A549 (cell line): Measurements from ENCODE around the gene C10orf62. TPM values are rescaled to one million over a fixed set of nuclear protein-coding genes. Genes with fewer than 3 reads are reported as not detected.
A peak's percentile ranks its signal among the peaks of the same experiment; 100 is the strongest.

Source experiments
- ATAC-seq, 2 experiments: fragments of 200-7000 bp in 1 of 2; fragments of >200 bp in 1 of 2; cut with Nextera tagmentation in 1 of 2; cut with Tn5 transposase in 1 of 2; 3 replicates each; pipeline versions ENCODE4 v1.8.0 to v1.9.1; 2018 to 2020; ENCODE audit warnings: mild to moderate bottlenecking in 1 of 2, moderate library complexity in 1 of 2
- CTCF ChIA-PET: fragments of 300-600 bp; sonication (Branson Sonifier 250); formaldehyde crosslinking; extraction: SDS; loops from one replicate; lab custom pipeline; 2021; ENCODE audit warnings: antibody characterized with exemption, inconsistent platforms; lab: Yijun Ruan, JAX
- POLR2A ChIA-PET: fragments of 350-600 bp; formaldehyde crosslinking; extraction: SDS; loops from one replicate; lab custom pipeline; 2021; ENCODE audit warnings: antibody characterized with exemption, inconsistent platforms; lab: Yijun Ruan, JAX
- DNase-seq, 2 experiments: peaks; one replicate each; pipeline versions ENCODE4 v3.0.0 to v3.0.0-alpha.2; 2011 to 2016; ENCODE audit warnings: low read depth in 1 of 2, low spot score in 1 of 2
- FAIRE-seq: peaks from 2 replicates; lab custom pipeline; 2011; peaks lifted over from hg19 to GRCh38; lab: Jason Lieb, UNC
- H3K27ac ChIP-seq, 2 experiments: fragments of >200 bp; sonication (Bioruptor Twin); formaldehyde crosslinking; 3 replicates each; pipeline ENCODE4 v1.5.1; 2016 to 2017
- H3K4me1 ChIP-seq: fragments of >200 bp; sonication (Bioruptor Twin); formaldehyde crosslinking; 3 replicates; pipeline ENCODE4 v1.6.1; 2016
- H3K4me2 ChIP-seq: fragments of >200 bp; sonication (Bioruptor Twin); formaldehyde crosslinking; 3 replicates; pipeline ENCODE4 v1.6.1; 2016
- H3K4me3 ChIP-seq: fragments of >200 bp; sonication (Bioruptor Twin); formaldehyde crosslinking; 3 replicates; pipeline ENCODE4 v1.5.1; 2016
- H3K9me3 ChIP-seq: fragments of >200 bp; sonication (Bioruptor Twin); formaldehyde crosslinking; 3 replicates; pipeline ENCODE4 v1.6.1; 2016
- BCL3 ChIP-seq: fragments of >200 bp; sonication (Bioruptor Twin); formaldehyde crosslinking; IDR thresholded peaks from 3 replicates; pipeline ENCODE4 v1.6.1; 2016
- CEBPB ChIP-seq, 2 experiments: fragments of >200 bp in 1 of 2; sonication (Bioruptor Twin) in 1 of 2; formaldehyde crosslinking in 1 of 2; IDR thresholded peaks; 2 replicates each; pipeline ENCODE4 v1.6.1; 2012 to 2016
- CHD4 ChIP-seq: fragments of 200-600 bp; sonication (generic); IDR thresholded peaks from 2 replicates; pipeline ENCODE4 v1.6.1; 2016; ENCODE audit warnings: antibody characterized with exemption, mild to moderate bottlenecking, borderline replicate concordance
- CTCF ChIP-seq: fragments of >200 bp; sonication (Bioruptor Twin); formaldehyde crosslinking; IDR thresholded peaks from 3 replicates; pipeline ENCODE4 v1.5.1; 2016
- EHF ChIP-seq: fragments of 250-450 bp; sonication (Bioruptor Pico); IDR thresholded peaks from 2 replicates; pipeline ENCODE4 v1.5.0; 2020; ENCODE audit warnings: mild to moderate bottlenecking
- ESRRA ChIP-seq: fragments of 150-350 bp; IDR thresholded peaks from 2 replicates; pipeline ENCODE4 v1.6.1; 2014; ENCODE audit warnings: mild to moderate bottlenecking, low read length, borderline replicate concordance
- FOXS1 ChIP-seq: fragments of 250-450 bp; sonication (Bioruptor Pico); IDR thresholded peaks from 2 replicates; pipeline ENCODE4 v1.5.0; 2020; ENCODE audit warnings: mild to moderate bottlenecking, moderate library complexity
- HES2 ChIP-seq: fragments of >200 bp; sonication (Bioruptor Twin); formaldehyde crosslinking; IDR thresholded peaks from 2 replicates; pipeline ENCODE4 v1.6.1; 2016
- HOXB13 ChIP-seq: fragments of 250-450 bp; sonication (Bioruptor Pico); IDR thresholded peaks from 2 replicates; pipeline ENCODE4 v1.5.0; 2020; ENCODE audit warnings: low read depth, mild to moderate bottlenecking, moderate library complexity
- HOXB5 ChIP-seq: fragments of 250-450 bp; sonication (Bioruptor Pico); IDR thresholded peaks from 2 replicates; pipeline ENCODE4 v1.5.0; 2020; ENCODE audit warnings: mild to moderate bottlenecking, moderate library complexity
- JUN ChIP-seq, 2 experiments: fragments of >200 bp; sonication (Bioruptor Twin); formaldehyde crosslinking; IDR thresholded peaks; 2 replicates in 1 of 2; 3 replicates in 1 of 2; pipeline ENCODE4 v1.6.1; 2016 to 2017
- MAFK ChIP-seq: fragments of 450-650 bp; IDR thresholded peaks from 2 replicates; pipeline ENCODE4 v1.6.1; 2014; ENCODE audit not compliant: partially characterized antibody
- SMC3 ChIP-seq: fragments of >200 bp; sonication (Bioruptor Twin); formaldehyde crosslinking; IDR thresholded peaks from 3 replicates; pipeline ENCODE4 v1.6.1; 2018; ENCODE audit warnings: inconsistent platforms
- TFCP2L1 ChIP-seq: fragments of 250-450 bp; sonication (Bioruptor Pico); IDR thresholded peaks from 2 replicates; pipeline ENCODE4 v1.5.0; 2021; ENCODE audit warnings: mild to moderate bottlenecking
- TP53 ChIP-seq: fragments of 250-450 bp; sonication (Bioruptor Pico); IDR thresholded peaks from 2 replicates; pipeline ENCODE4 v1.5.0; 2021; ENCODE audit warnings: mild to moderate bottlenecking, moderate library complexity
- USF2 ChIP-seq: fragments of 450-650 bp; IDR thresholded peaks from 2 replicates; pipeline ENCODE4 v1.6.1; 2014; ENCODE audit warnings: antibody characterized with exemption
- WGBS: methylation state at CpG from one replicate; pipeline ENCODE4 v1.1.6; 2017; ENCODE audit errors: missing lambda C conversion rate; 5-methylcytosine and 5-hydroxymethylcytosine counted together
- polyA plus RNA-seq, 4 experiments: library from polyadenylated mRNA; depleted of rRNA in 3 of 4; stranded (reverse); fragments of >200 nt; fragmentation: RNase III in 1 of 4; extraction: RNeasy Plus Mini Kit Qiagen cat#74134 plus additional on column Dnase treatment in 1 of 4; gene quantifications; 2 replicates in 3 of 4; 3 replicates in 1 of 4; pipeline ENCODE4 v1.2.3, GENCODE V29; 2011 to 2017

The C10orf62 gene
- polyA plus RNA-seq, 2 of the 4 experiments (the other 2 are of a cell fraction): not detected

- 100% methylated on average over 2 of the region's 2 CpGs for WGBS
- Histone ChIP-seq H3K27ac (peak overlapping the region; percentile 6 to 7; a peak in 3 of 6 replicates), H3K9me3 (no peaks in the 10 kb centered on the region), H3K4me1 (peaks cover 26% of the 10 kb centered on the region), H3K4me2 (no peak overlapping the region), H3K4me3 (no peak overlapping the region)
- no peak for DNase-seq
- POLR2A ChIA-PET: no interaction called here
- FAIRE-seq: no peak
- ATAC-seq: no peak
- CTCF ChIA-PET: interaction anchor here (0.8 to 39.7 kb wide), 3 partner anchors 7 to 126 kb away, joined by 3 to 1048 read pairs (median 1048); partner anchors contain the start of genes ANKRD2, C10orf62 and HOGA1
- no peak for TF ChIP-seq HES2
- TF ChIP-seq HOXB5: no peak
Measured at GRCh38 chr10:97587183-97587582, 2.3 kb upstream of the C10orf62 start.

GRCh38 chr10:97590082-97590747 lies 694 bp downstream of the C10orf62 start:
- Histone ChIP-seq H3K9me3 (no peaks in the 10 kb centered on the region), H3K27ac (peak overlapping the region in 1 of 2 experiments; percentile 32; a peak in 1 of 6 replicates)
- FAIRE-seq: no peak
- CTCF ChIA-PET: interaction anchor here (1.0 to 39.7 kb wide), 4 partner anchors 9 to 133 kb away, joined by 3 to 1048 read pairs (median 526); partner anchors contain the start of genes ANKRD2, C10orf62 and HOGA1
- TF ChIP-seq USF2 (no peak), CHD4 (no peak), MAFK (no peak), TFCP2L1 (CRISPR knock-in tag) (no peak), SMC3 (no peak), HOXB13 (CRISPR knock-in tag) (no peak), BCL3 (no peak), FOXS1 (CRISPR knock-in tag) (no peak), CTCF (no peak), CEBPB (IDR thresholded peaks at IDR 0.05) (no peak), HES2 (no peak), JUN (IDR thresholded peaks at IDR 0.05) (no peak), ESRRA (no peak), TP53 (CRISPR knock-in tag) (no peak), EHF (CRISPR knock-in tag) (no peak)
- TF ChIP-seq, all 56 proteins: peak for 0
- Histone ChIP-seq H3K4me2 (no peak overlapping the region), H3K4me1 (peaks cover 7% of the 10 kb centered on the region; the same call in 2 of the 3 replicates), H3K4me3 (no peak overlapping the region)
- DNase-seq: no peak
- WGBS: 85% methylated on average over 15 of the region's 15 CpGs
- no peak for ATAC-seq
- POLR2A ChIA-PET: no interaction called here
